GM12878 (cell line): ENCODE measurements around the gene ZNF808. TPM values are rescaled to one million over a fixed set of nuclear protein-coding genes. Genes with fewer than 3 reads are reported as not detected.
"Not testable (repeated sequence)": the region's sequence is repeated elsewhere in the genome, so short reads cannot be mapped to it uniquely, and the experiment has no call there.

Experiments
- ATAC-seq: fragments of 200-7000 bp; cut with Tn5 transposase; 3 replicates; pipeline ENCODE4 v1.9.1; 2020; ENCODE audit warnings: mild to moderate bottlenecking, moderate library complexity
- BruUV-seq: library from RNA; stranded (reverse); fragments of 400-500 nt; replicated peaks from 2 replicates; lab custom pipeline; 2021; lab: Mats Ljungman, UMichigan
- CTCF ChIA-PET: fragments of 300-600 bp; sonication (Branson Sonifier 250); formaldehyde crosslinking; extraction: SDS; loops from one replicate; lab custom pipeline; 2021; ENCODE audit warnings: inconsistent platforms; lab: Yijun Ruan, JAX
- POLR2A ChIA-PET: fragments of 350-600 bp; formaldehyde crosslinking; extraction: SDS; loops from one replicate; lab custom pipeline; 2021; ENCODE audit warnings: inconsistent platforms; lab: Charles Lee
- RAD21 ChIA-PET: fragments of 300-600 bp; sonication (Branson Sonifier 250); formaldehyde crosslinking; loops from one replicate; lab custom pipeline; 2023; ENCODE audit warnings: antibody characterized with exemption; ENCODE audit not compliant: unreplicated experiment; lab: Charles Lee
- SMC1A ChIA-PET: fragments of 300-600 bp; sonication (Branson Sonifier 250); formaldehyde crosslinking; loops from one replicate; lab custom pipeline; 2023; ENCODE audit not compliant: unreplicated experiment, uncharacterized antibody; lab: Charles Lee
- DNase-seq: peaks from one replicate; pipeline ENCODE4 v3.0.0-alpha.2; 2011; ENCODE audit warnings: low read depth, low spot score
- FAIRE-seq: peaks from 3 replicates; lab custom pipeline; 2011; peaks lifted over from hg19 to GRCh38; lab: Jason Lieb, UNC
- H2AFZ ChIP-seq: 2 replicates; pipeline ENCODE4 v1.6.0; 2011; ENCODE audit warnings: low read depth, low read length, control low read depth; ENCODE audit not compliant: control insufficient read depth
- H3K27ac ChIP-seq: 2 replicates; pipeline ENCODE4 v1.5.1; 2011; ENCODE audit warnings: control low read depth; ENCODE audit not compliant: control insufficient read depth, insufficient read depth
- H3K27me3 ChIP-seq, 2 experiments: replicated peaks in 1 of 2; 2 replicates each; pipeline versions ENCODE4 v1.6.0 to v1.6.1; 2011; ENCODE audit warnings: low read length in 1 of 2; ENCODE audit not compliant: control insufficient read depth in 2 of 2, insufficient read depth in 2 of 2
- H3K36me3 ChIP-seq, 2 experiments: 2 replicates each; pipeline ENCODE4 v1.5.1; 2011; ENCODE audit warnings: low read length in 1 of 2; ENCODE audit not compliant: control insufficient read depth in 2 of 2, insufficient read depth in 2 of 2
- H3K4me1 ChIP-seq: 2 replicates; pipeline ENCODE4 v1.6.1; 2011; ENCODE audit warnings: mild to moderate bottlenecking, low read length, moderate library complexity, mixed read lengths; ENCODE audit not compliant: control insufficient read depth, insufficient read depth
- H3K4me2 ChIP-seq: 2 replicates; pipeline ENCODE4 v1.6.0; 2011; ENCODE audit warnings: control low read depth; ENCODE audit not compliant: control insufficient read depth, insufficient read depth
- H3K4me3 ChIP-seq: fragments of 200-600 bp; sonication (generic); 2 replicates; pipeline ENCODE4 v1.5.1; 2016
- H3K79me2 ChIP-seq: 2 replicates; pipeline ENCODE4 v1.6.0; 2011; ENCODE audit warnings: low read length; ENCODE audit not compliant: control insufficient read depth, insufficient read depth
- H3K9ac ChIP-seq: 2 replicates; pipeline ENCODE4 v1.8.0; 2011; ENCODE audit warnings: low read length, control low read depth, mixed read lengths; ENCODE audit not compliant: control insufficient read depth, insufficient read depth
- H3K9me3 ChIP-seq: replicated peaks from 3 replicates; pipeline ENCODE4 v1.5.1; 2011; ENCODE audit warnings: mild to moderate bottlenecking, low read length; ENCODE audit not compliant: control insufficient read depth, insufficient read depth
- H4K20me1 ChIP-seq: 2 replicates; pipeline ENCODE4 v1.6.0; 2011; ENCODE audit not compliant: control insufficient read depth, insufficient read depth
- ATF7 ChIP-seq: fragments of 450-650 bp; IDR thresholded peaks from 2 replicates; pipeline ENCODE4 v1.6.1; 2016; ENCODE audit warnings: low read depth, mild to moderate bottlenecking
- CBX3 ChIP-seq: fragments of 200-600 bp; sonication (generic); IDR thresholded peaks from 2 replicates; pipeline ENCODE4 v1.6.1; 2016; ENCODE audit warnings: low read depth, borderline replicate concordance
- CEBPB ChIP-seq, 2 experiments: fragments of 150-350 bp in 1 of 2; IDR thresholded peaks; 2 replicates each; pipeline ENCODE4 v1.6.1; 2012 to 2014; ENCODE audit warnings: low read depth in 2 of 2, low read length in 2 of 2, borderline replicate concordance in 1 of 2, inconsistent platforms in 1 of 2
- CHD4 ChIP-seq: fragments of 200-600 bp; sonication (generic); IDR thresholded peaks from 2 replicates; pipeline ENCODE4 v1.6.1; 2016; ENCODE audit warnings: mild to moderate bottlenecking
- GABPA ChIP-seq: IDR thresholded peaks from 2 replicates; pipeline ENCODE4 v1.6.1; 2014; ENCODE audit warnings: antibody characterized with exemption, low read depth, mild to moderate bottlenecking, inconsistent platforms
- MEF2A ChIP-seq: IDR thresholded peaks from 2 replicates; pipeline ENCODE4 v1.6.1; 2011; ENCODE audit warnings: low read depth, mild to moderate bottlenecking, low read length, moderate library complexity; ENCODE audit not compliant: insufficient read depth
- SPI1 ChIP-seq: IDR thresholded peaks from 2 replicates; pipeline ENCODE4 v1.6.1; 2011; ENCODE audit warnings: low read depth, mild to moderate bottlenecking, low read length, moderate library complexity, borderline replicate concordance; ENCODE audit not compliant: insufficient read depth
- SREBF1 ChIP-seq: IDR thresholded peaks from 2 replicates; pipeline ENCODE4 v1.6.1; 2012; ENCODE audit warnings: mild to moderate bottlenecking, low read length
- STAT1 ChIP-seq: fragments of 450-650 bp; conservative IDR thresholded peaks from 2 replicates; pipeline ENCODE4 v1.6.1; 2014; ENCODE audit warnings: antibody characterized with exemption, mild to moderate bottlenecking
- SUZ12 ChIP-seq: fragments of 200-600 bp; sonication (generic); IDR thresholded peaks from one replicate; pipeline ENCODE4 v1.6.1; 2018; ENCODE audit warnings: antibody characterized with exemption, mild to moderate bottlenecking; ENCODE audit not compliant: unreplicated experiment
- TCF7 ChIP-seq: IDR thresholded peaks from 2 replicates; pipeline ENCODE4 v1.6.1; 2014; ENCODE audit warnings: antibody characterized with exemption, borderline replicate concordance
- ZZZ3 ChIP-seq: IDR thresholded peaks from 2 replicates; pipeline ENCODE4 v1.6.1; 2011; ENCODE audit warnings: low read depth; ENCODE audit not compliant: control insufficient read depth, insufficient read length
- WGBS: methylation state at CpG from one replicate; pipeline ENCODE4 v1.1.6; 2016; ENCODE audit warnings: low lambda C conversion rate; ENCODE audit not compliant: insufficient replicate concordance, insufficient coverage; ENCODE audit errors: missing lambda C conversion rate; 5-methylcytosine and 5-hydroxymethylcytosine counted together
- in situ Hi-C: fragments of 300-500 bp; cut with MboI; formaldehyde crosslinking; loops from 9 replicates; pipeline ENCODE4 v1.14.3; 2018; ENCODE audit warnings: mixed read lengths
- intact Hi-C: fragments of 100-400 bp; cut with micrococcal nuclease; formaldehyde crosslinking; loops from one replicate; pipeline ENCODE4 v1.14.2; 2022; ENCODE audit not compliant: unreplicated experiment
- polyA plus RNA-seq, 11 experiments: library from polyadenylated mRNA; depleted of rRNA in 4 of 11; unstranded in 6 of 11; stranded (reverse) in 5 of 11; fragments of >200 nt; fragmentation: Nextera tagmentation in 4 of 11; fragmentation: Illumina TruSeq in 1 of 11; extraction: Ambion mirVana in 4 of 11; extraction: Trizol in 1 of 11; gene quantifications; 1 replicate in 1 of 11; 2 replicates in 10 of 11; pipeline versions ENCODE4 v1.2.1 to v1.2.3, GENCODE V29; 2011 to 2016; ENCODE audit warnings: inconsistent platforms in 2 of 11, missing spikeins in 2 of 11, low read depth in 1 of 11
- total RNA-seq, 4 experiments: library from RNA; depleted of rRNA in 3 of 4; stranded (reverse); fragments of >200 nt in 3 of 4; fragmentation: Illumina TruSeq in 1 of 4; extraction: Trizol in 1 of 4; gene quantifications; 2 replicates each; pipeline versions ENCODE4 v1.2.1 to v1.2.3, GENCODE V29; 2013 to 2021
- TF ChIP-seq, protein P1 (sequence below): fragments of 450-650 bp; formaldehyde crosslinking; IDR thresholded peaks from 2 replicates; pipeline ENCODE4 v1.5.0; 2022; ENCODE audit warnings: mild to moderate bottlenecking, missing genetic modification characterization
- TF ChIP-seq, protein P2 (sequence below): fragments of 450-650 bp; IDR thresholded peaks from 2 replicates; pipeline ENCODE4 v1.6.1; 2016; ENCODE audit warnings: mild to moderate bottlenecking

Gene ZNF808
- total and polyA plus RNA-seq, 10 of the 15 experiments (the other 5 are each of a cell fraction or from before 2014, with no cell fraction given) = 2.1 to 20.2 (median 7.2) TPM

DNA sequence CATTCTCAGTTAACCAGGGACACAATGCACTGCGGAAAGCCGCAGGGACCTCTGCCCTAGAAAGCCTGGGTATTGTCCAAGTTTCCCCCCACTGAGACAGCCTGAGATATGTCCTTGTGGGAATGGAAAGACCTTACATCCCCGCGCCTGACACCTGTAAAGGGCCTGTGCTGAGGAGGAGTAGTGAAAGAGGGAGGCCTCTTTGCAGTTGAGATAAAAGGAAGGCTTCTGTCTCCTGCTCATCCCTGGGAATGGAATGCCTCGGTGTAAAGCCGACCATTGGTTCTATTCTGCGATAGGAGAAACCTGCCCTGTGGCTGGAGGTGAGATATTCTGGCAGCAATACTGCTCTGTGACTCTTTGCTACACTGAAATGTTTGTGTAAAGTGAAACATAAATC, 8.3 kb upstream of the ZNF808 start:
- DNase-seq, intact Hi-C loops, H3K27me3 ChIP-seq, H3K36me3 ChIP-seq, H3K9me3 ChIP-seq, FAIRE-seq, CTCF ChIA-PET, H3K9ac ChIP-seq, RAD21 ChIA-PET, H3K4me1 ChIP-seq, POLR2A ChIA-PET, H3K27ac ChIP-seq, H2AFZ ChIP-seq, ATAC-seq, BruUV-seq, H3K4me3 ChIP-seq, H3K79me2 ChIP-seq, in situ Hi-C loops, H4K20me1 ChIP-seq, H3K4me2 ChIP-seq: not testable (repeated sequence)
- SMC1A ChIA-PET = interaction anchor here (0.6 kb wide), 1 partner anchor 12 kb away, joined by 3 read pairs; no protein-coding TSS in a partner anchor
- 68% methylated on average over 7 of the region's 7 CpGs for WGBS

DNA sequence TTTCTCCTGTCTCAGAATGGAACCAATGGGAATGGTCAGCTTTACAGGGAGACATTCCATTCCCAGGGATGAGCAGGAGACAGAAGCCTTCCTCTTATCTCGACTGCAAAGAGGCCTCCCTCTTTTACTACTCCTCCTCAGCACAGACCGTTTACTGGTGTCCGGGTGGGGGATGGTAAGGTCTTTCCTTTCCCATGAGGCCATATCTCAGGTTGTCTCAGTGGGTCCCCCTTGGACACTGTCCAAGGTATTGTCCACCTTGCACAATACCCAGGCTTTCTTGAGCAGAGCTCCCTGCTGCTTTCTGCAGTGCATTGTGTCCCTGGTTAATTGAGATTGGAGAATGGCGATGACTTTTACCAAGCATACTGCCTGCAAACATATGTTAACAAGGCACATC, 7.5 kb upstream of the ZNF808 start:
- H2AFZ ChIP-seq = no peak overlapping the region
- TF ChIP-seq SPI1 (no peak), STAT1 (no peak), CEBPB (IDR thresholded peaks at IDR 0.05; ENCODE audit: borderline replicate concordance in 1 of 2, low read depth in 2 of 2, low read length in 2 of 2) (no peak), MEF2A (no peak), CBX3 (no peak), ATF7 (no peak), SREBF1 (no peak), CHD4 (no peak), SUZ12 (no peak), GABPA (no peak), ZZZ3 (no peak), TCF7 (no peak)
- TF ChIP-seq, protein P1, sequence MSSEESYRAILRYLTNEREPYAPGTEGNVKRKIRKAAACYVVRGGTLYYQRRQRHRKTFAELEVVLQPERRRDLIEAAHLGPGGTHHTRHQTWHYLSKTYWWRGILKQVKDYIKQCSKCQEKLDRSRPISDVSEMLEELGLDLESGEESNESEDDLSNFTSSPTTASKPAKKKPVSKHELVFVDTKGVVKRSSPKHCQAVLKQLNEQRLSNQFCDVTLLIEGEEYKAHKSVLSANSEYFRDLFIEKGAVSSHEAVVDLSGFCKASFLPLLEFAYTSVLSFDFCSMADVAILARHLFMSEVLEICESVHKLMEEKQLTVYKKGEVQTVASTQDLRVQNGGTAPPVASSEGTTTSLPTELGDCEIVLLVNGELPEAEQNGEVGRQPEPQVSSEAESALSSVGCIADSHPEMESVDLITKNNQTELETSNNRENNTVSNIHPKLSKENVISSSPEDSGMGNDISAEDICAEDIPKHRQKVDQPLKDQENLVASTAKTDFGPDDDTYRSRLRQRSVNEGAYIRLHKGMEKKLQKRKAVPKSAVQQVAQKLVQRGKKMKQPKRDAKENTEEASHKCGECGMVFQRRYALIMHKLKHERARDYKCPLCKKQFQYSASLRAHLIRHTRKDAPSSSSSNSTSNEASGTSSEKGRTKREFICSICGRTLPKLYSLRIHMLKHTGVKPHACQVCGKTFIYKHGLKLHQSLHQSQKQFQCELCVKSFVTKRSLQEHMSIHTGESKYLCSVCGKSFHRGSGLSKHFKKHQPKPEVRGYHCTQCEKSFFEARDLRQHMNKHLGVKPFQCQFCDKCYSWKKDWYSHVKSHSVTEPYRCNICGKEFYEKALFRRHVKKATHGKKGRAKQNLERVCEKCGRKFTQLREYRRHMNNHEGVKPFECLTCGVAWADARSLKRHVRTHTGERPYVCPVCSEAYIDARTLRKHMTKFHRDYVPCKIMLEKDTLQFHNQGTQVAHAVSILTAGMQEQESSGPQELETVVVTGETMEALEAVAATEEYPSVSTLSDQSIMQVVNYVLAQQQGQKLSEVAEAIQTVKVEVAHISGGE (CRISPR knock-in tag) = no peak
- TF ChIP-seq, protein P2, sequence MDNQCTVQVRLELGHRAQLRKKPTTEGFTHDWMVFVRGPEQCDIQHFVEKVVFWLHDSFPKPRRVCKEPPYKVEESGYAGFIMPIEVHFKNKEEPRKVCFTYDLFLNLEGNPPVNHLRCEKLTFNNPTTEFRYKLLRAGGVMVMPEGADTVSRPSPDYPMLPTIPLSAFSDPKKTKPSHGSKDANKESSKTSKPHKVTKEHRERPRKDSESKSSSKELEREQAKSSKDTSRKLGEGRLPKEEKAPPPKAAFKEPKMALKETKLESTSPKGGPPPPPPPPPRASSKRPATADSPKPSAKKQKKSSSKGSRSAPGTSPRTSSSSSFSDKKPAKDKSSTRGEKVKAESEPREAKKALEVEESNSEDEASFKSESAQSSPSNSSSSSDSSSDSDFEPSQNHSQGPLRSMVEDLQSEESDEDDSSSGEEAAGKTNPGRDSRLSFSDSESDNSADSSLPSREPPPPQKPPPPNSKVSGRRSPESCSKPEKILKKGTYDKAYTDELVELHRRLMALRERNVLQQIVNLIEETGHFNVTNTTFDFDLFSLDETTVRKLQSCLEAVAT = no peak

More for the DNA sequence above, 7.5 kb upstream of the ZNF808 start:
- H3K9me3 ChIP-seq = no peaks in the 10 kb centered on the region; the same call in 2 of the 3 replicates
- in situ Hi-C loops = no loop called here
- no peaks in the 10 kb centered on the region for H4K20me1 ChIP-seq
- no peak overlapping the region for H3K4me2 ChIP-seq
- DNase-seq (no peak), ATAC-seq (no peak), FAIRE-seq (no peak)
- H3K4me1 ChIP-seq = no peaks in the 10 kb centered on the region
- no TSS peak for BruUV-seq
- intact Hi-C loops = no loop called here
- H3K27ac ChIP-seq = no peak overlapping the region
- H3K79me2 ChIP-seq = no peaks in the 10 kb centered on the region
- H3K4me3 ChIP-seq = no peak overlapping the region
- no peak overlapping the region for H3K9ac ChIP-seq
- ChIA-PET RAD21 (no interaction called here), POLR2A (no interaction called here), SMC1A (no interaction called here), CTCF (no interaction called here)
- 67% methylated on average over 4 of the region's 4 CpGs for WGBS
- H3K27me3 ChIP-seq = no peaks in the 10 kb centered on the region
- H3K36me3 ChIP-seq = no peaks in the 10 kb centered on the region
